ENCODE measurements around the gene SCAMP1. TPM values are rescaled to one million over a fixed set of nuclear protein-coding genes. Genes with fewer than 3 reads are reported as not detected.

Gene SCAMP1
- total RNA-seq, 1 experiment from 2014 or later, result 26.4 TPM

- H3K36me3 ChIP-seq (ENCODE audit: low read depth, low read length), result no peaks in the 10 kb centered on the region
- peaks cover 35% of the 10 kb centered on the region for H3K79me2 ChIP-seq (ENCODE audit: low read length)
- intact Hi-C loops (cut with micrococcal nuclease), result no loop called here
- no peak overlapping the region for H3K27ac ChIP-seq (ENCODE audit: low read length)
- H3K27me3 ChIP-seq (ENCODE audit: low read length), result no peaks in the 10 kb centered on the region
- H2AFZ ChIP-seq (ENCODE audit: low read length), result no peak overlapping the region
- ChIA-PET CTCF (no interaction called here), POLR2A (ENCODE audit: unreplicated experiment) (no interaction called here)
- no peaks in the 10 kb centered on the region for H3K9me3 ChIP-seq (ENCODE audit: low read length)
- H3K9me2 ChIP-seq (replicated peaks; ENCODE audit: low read length), result no peaks in the 10 kb centered on the region
- peaks cover 68% of the 10 kb centered on the region for H3K4me1 ChIP-seq (ENCODE audit: insufficient read depth, low read length)
- H3F3A ChIP-seq (ENCODE audit: low read length, unreplicated experiment), result no peaks in the 10 kb centered on the region
- H3K4me3 ChIP-seq (ENCODE audit: low read length), result no peak overlapping the region
- peak overlapping the region; percentile 88 for H3K4me2 ChIP-seq (ENCODE audit: low read length)
- 0 out of 2 replicates have a peak, but pooled peaks cover 6% of the 10 kb centered on the region for H4K20me1 ChIP-seq (ENCODE audit: low read length)
- ATAC-seq (no peak), DNase-seq (no peak)
- TF ChIP-seq EZH2phosphoT487 (IDR thresholded peaks at IDR 0.05; ENCODE audit: borderline replicate concordance, low read length) (no peak), CTCF (conservative IDR thresholded peaks at IDR 0.05; ENCODE audit: low read depth, low read length) (no peak), EZH2 (IDR thresholded peaks at IDR 0.05; ENCODE audit: low read length, unreplicated experiment) (no peak)
- BruUV-seq (replicated peaks), result no TSS peak
- peak overlapping the region; percentile 65; the same call in 1 of the 2 replicates for H3K9ac ChIP-seq (ENCODE audit: low read length)
Observed at GRCh38 chr5:78511121-78511906, 150.9 kb downstream of the SCAMP1 start.

GRCh38 chr5:78512435-78512834 lies 152.0 kb downstream of the SCAMP1 start:
- H2AFZ ChIP-seq (ENCODE audit: low read length), result no peak overlapping the region
- POLR2A ChIA-PET (ENCODE audit: unreplicated experiment), result no interaction called here
- no peaks in the 10 kb centered on the region for H3K27me3 ChIP-seq (ENCODE audit: low read length)
- no peak overlapping the region for H3K9ac ChIP-seq (ENCODE audit: low read length)
- no peak for ATAC-seq
- no peaks in the 10 kb centered on the region for H3F3A ChIP-seq (ENCODE audit: low read length, unreplicated experiment)
- BruUV-seq (replicated peaks), result no TSS peak
- TF ChIP-seq EZH2phosphoT487 (IDR thresholded peaks at IDR 0.05; ENCODE audit: borderline replicate concordance, low read length) (no peak), CTCF (conservative IDR thresholded peaks at IDR 0.05; ENCODE audit: low read depth, low read length) (no peak), EZH2 (IDR thresholded peaks at IDR 0.05; ENCODE audit: low read length, unreplicated experiment) (no peak)
- H3K79me2 ChIP-seq (ENCODE audit: low read length), result peaks cover 24% of the 10 kb centered on the region
- no peaks in the 10 kb centered on the region for H3K9me2 ChIP-seq (replicated peaks; ENCODE audit: low read length)
- no peaks in the 10 kb centered on the region for H3K9me3 ChIP-seq (ENCODE audit: low read length)
- H3K4me3 ChIP-seq (ENCODE audit: low read length), result no peak overlapping the region
- no peak overlapping the region for H3K27ac ChIP-seq (ENCODE audit: low read length)
- H3K36me3 ChIP-seq (ENCODE audit: low read depth, low read length), result no peaks in the 10 kb centered on the region
- DNase-seq, result no peak
- intact Hi-C loops (cut with micrococcal nuclease), result no loop called here
- H3K4me2 ChIP-seq (ENCODE audit: low read length), result no peak overlapping the region
- peaks cover 57% of the 10 kb centered on the region for H3K4me1 ChIP-seq (ENCODE audit: insufficient read depth, low read length)
- 0 out of 2 replicates have a peak, but pooled peaks cover 6% of the 10 kb centered on the region for H4K20me1 ChIP-seq (ENCODE audit: low read length)
- CTCF ChIA-PET, result no interaction called here

GRCh38 chr5:78513441-78513840 lies 153.0 kb downstream of the SCAMP1 start:
- no peaks in the 10 kb centered on the region for H3K9me3 ChIP-seq (ENCODE audit: low read length)
- no peak overlapping the region for H3K4me2 ChIP-seq (ENCODE audit: low read length)
- H3K4me1 ChIP-seq (ENCODE audit: insufficient read depth, low read length), result peaks cover 54% of the 10 kb centered on the region
- no peaks in the 10 kb centered on the region for H3K27me3 ChIP-seq (ENCODE audit: low read length)
- H3K9me2 ChIP-seq (replicated peaks; ENCODE audit: low read length), result no peaks in the 10 kb centered on the region
- BruUV-seq (replicated peaks), result no TSS peak
- no peak for ATAC-seq
- H3K9ac ChIP-seq (ENCODE audit: low read length), result peak overlapping the region; percentile 75; the same call in 1 of the 2 replicates
- H2AFZ ChIP-seq (ENCODE audit: low read length), result no peak overlapping the region
- TF ChIP-seq CTCF (conservative IDR thresholded peaks at IDR 0.05; ENCODE audit: low read depth, low read length) (no peak), EZH2 (IDR thresholded peaks at IDR 0.05; ENCODE audit: low read length, unreplicated experiment) (no peak), EZH2phosphoT487 (IDR thresholded peaks at IDR 0.05; ENCODE audit: borderline replicate concordance, low read length) (no peak)
- H3K4me3 ChIP-seq (ENCODE audit: low read length), result no peak overlapping the region
- CTCF ChIA-PET, result no interaction called here
- H3K79me2 ChIP-seq (ENCODE audit: low read length), result peaks cover 24% of the 10 kb centered on the region
- DNase-seq, result no peak
- 0 out of 2 replicates have a peak, but pooled peaks cover 6% of the 10 kb centered on the region for H4K20me1 ChIP-seq (ENCODE audit: low read length)
- intact Hi-C loops (cut with micrococcal nuclease), result no loop called here
- H3K36me3 ChIP-seq (ENCODE audit: low read depth, low read length), result no peaks in the 10 kb centered on the region
- peak overlapping the region; percentile 99 for H3K27ac ChIP-seq (ENCODE audit: low read length)
- H3F3A ChIP-seq (ENCODE audit: low read length, unreplicated experiment), result no peaks in the 10 kb centered on the region
- POLR2A ChIA-PET (ENCODE audit: unreplicated experiment), result no interaction called here

All from PC-3 (cell line).